Left hindlimb (tissue), 1 donor: Measurements from ENCODE around the gene SRPK2.
"Not testable (repeated sequence)": the region's sequence is repeated elsewhere in the genome, so short reads cannot be mapped to it uniquely, and the experiment has no call there.

ENCODE experiments used
- DNase-seq: peaks from one replicate; pipeline ENCODE4 v3.0.0-alpha.2; 2018

SRPK2 gene

GRCh38 chr7:105258919-105259318 lies 129.8 kb downstream of the SRPK2 start:
- DNase-seq: not testable (repeated sequence)

- DNase-seq: no peak
These were observed 131.4 kb downstream of the SRPK2 start for GRCh38 chr7:105257338-105257737.

- DNase-seq: no peak
These were observed 131.9 kb downstream of the SRPK2 start for GRCh38 chr7:105256761-105257231.

- DNase-seq: no peak
These were observed 138.0 kb downstream of the SRPK2 start for GRCh38 chr7:105250706-105251105.

GRCh38 chr7:105250239-105250638 lies 138.5 kb downstream of the SRPK2 start:
- no peak for DNase-seq

- DNase-seq: no peak
These were observed 139.5 kb downstream of the SRPK2 start for GRCh38 chr7:105249216-105249615.

- no peak for DNase-seq
These were observed 142.0 kb downstream of the SRPK2 start for GRCh38 chr7:105246679-105247078.

- no peak for DNase-seq
These were observed 142.5 kb downstream of the SRPK2 start for GRCh38 chr7:105246256-105246655.

GRCh38 chr7:105245398-105246114 lies 143.2 kb downstream of the SRPK2 start:
- peak; percentile 61 for DNase-seq

- DNase-seq: no peak
These were observed 144.1 kb downstream of the SRPK2 start for GRCh38 chr7:105244594-105244993.

GRCh38 chr7:105241198-105241597 lies 147.5 kb downstream of the SRPK2 start:
- no peak for DNase-seq

GRCh38 chr7:105238198-105238765 lies 150.4 kb downstream of the SRPK2 start:
- no peak for DNase-seq

GRCh38 chr7:105234886-105235285 lies 153.8 kb downstream of the SRPK2 start:
- DNase-seq: no peak

GRCh38 chr7:105232829-105233291 lies 155.9 kb downstream of the SRPK2 start:
- DNase-seq: not testable (repeated sequence)

- DNase-seq: no peak
These were observed 158.2 kb downstream of the SRPK2 start for GRCh38 chr7:105230486-105230885.

- no peak for DNase-seq
These were observed 159.1 kb downstream of the SRPK2 start for GRCh38 chr7:105229641-105230040.

- DNase-seq: no peak
These were observed 160.2 kb downstream of the SRPK2 start for GRCh38 chr7:105228555-105228954.

- no peak for DNase-seq
These were observed 161.3 kb downstream of the SRPK2 start for GRCh38 chr7:105227391-105227790.

GRCh38 chr7:105224884-105225651 lies 163.7 kb downstream of the SRPK2 start:
- DNase-seq: no peak

GRCh38 chr7:105222953-105223352 lies 165.8 kb downstream of the SRPK2 start:
- DNase-seq: no peak

- no peak for DNase-seq
These were observed 169.0 kb downstream of the SRPK2 start for GRCh38 chr7:105219771-105220160.

GRCh38 chr7:105218939-105219770 lies 169.6 kb downstream of the SRPK2 start:
- DNase-seq: no peak

GRCh38 chr7:105218215-105218614 lies 170.5 kb downstream of the SRPK2 start:
- no peak for DNase-seq
